ENCODE measurements around the gene BRMS1. TPM values are rescaled to one million over a fixed set of nuclear protein-coding genes. Genes with fewer than 3 reads are reported as not detected.

The BRMS1 gene
- total and polyA plus RNA-seq, 4 donors, result 12.0 to 24.0 (median 20.3) TPM

- Histone ChIP-seq H3K27ac (ENCODE audit: low read depth in 1 of 2, low read length in 2 of 2) (no peak overlapping the region), H3K9ac (ENCODE audit: low read depth in 1 of 2, low read length in 2 of 2) (no peak overlapping the region), H3K27me3 (ENCODE audit: control insufficient read depth in 4 of 4, insufficient read depth in 4 of 4, low read length in 3 of 4) (no peaks in the 10 kb centered on the region), H3K36me3 (ENCODE audit: control insufficient read depth in 4 of 4, insufficient read depth in 3 of 4, low read depth in 1 of 4, low read length in 3 of 4) (no peaks in the 10 kb centered on the region), H3K4me1 (ENCODE audit: control insufficient read depth in 4 of 4, insufficient read depth in 4 of 4, low read length in 3 of 4) (peaks cover 2 to 9% (median 4%) of the 10 kb centered on the region in 4 donors), H3K4me3 (ENCODE audit: low read depth in 1 of 3, low read length in 3 of 3) (no peak overlapping the region), H3K9me3 (ENCODE audit: control insufficient read depth in 4 of 4, low read length in 3 of 4) (no peaks in the 10 kb centered on the region)
- WGBS, result 10% methylated on average over 19 of the region's 19 CpGs
- peak; percentile 85 for DNase-seq (ENCODE audit: low spot score)
- TF ChIP-seq REST (IDR thresholded peaks at IDR 0.05) (no peak), JUND (IDR thresholded peaks at IDR 0.05) (no peak), RAD21 (IDR thresholded peaks at IDR 0.05) (peak; percentile 90 to 96), YY1 (IDR thresholded peaks at IDR 0.05) (peak; percentile 38), SP1 (IDR thresholded peaks at IDR 0.05) (peak; percentile 61), RXRA (IDR thresholded peaks at IDR 0.05) (peak in 1 of 2 donors; percentile 54), HNF4G (IDR thresholded peaks at IDR 0.05) (peak; percentile 11), CTCF (IDR thresholded peaks at IDR 0.05; ENCODE audit: low read depth, low read length, missing input control) (peak; percentile 90), NR2F2 (IDR thresholded peaks at IDR 0.05) (peak; percentile 33)
Observed at GRCh38 chr11:66328302-66329144, 16.4 kb downstream of the BRMS1 start.

GRCh38 chr11:66328031-66328301 is 16.9 kb downstream of the BRMS1 start:
- Histone ChIP-seq H3K9ac (ENCODE audit: low read depth in 1 of 2, low read length in 2 of 2) (no peak overlapping the region), H3K36me3 (ENCODE audit: control insufficient read depth in 4 of 4, insufficient read depth in 3 of 4, low read depth in 1 of 4, low read length in 3 of 4) (no peaks in the 10 kb centered on the region), H3K4me3 (ENCODE audit: low read depth in 1 of 3, low read length in 3 of 3) (no peak overlapping the region), H3K9me3 (ENCODE audit: control insufficient read depth in 4 of 4, low read length in 3 of 4) (no peaks in the 10 kb centered on the region), H3K27ac (ENCODE audit: low read depth in 1 of 2, low read length in 2 of 2) (no peak overlapping the region), H3K27me3 (ENCODE audit: control insufficient read depth in 4 of 4, insufficient read depth in 4 of 4, low read length in 3 of 4) (no peaks in the 10 kb centered on the region), H3K4me1 (ENCODE audit: control insufficient read depth in 4 of 4, insufficient read depth in 4 of 4, low read length in 3 of 4) (peaks cover 2 to 9% (median 4%) of the 10 kb centered on the region in 4 donors)
- DNase-seq (ENCODE audit: low spot score), result no peak
- 65% methylated on average over 3 of the region's 3 CpGs for WGBS
- TF ChIP-seq REST (IDR thresholded peaks at IDR 0.05), result no peak
- no peak for TF ChIP-seq CTCF (IDR thresholded peaks at IDR 0.05; ENCODE audit: low read depth, low read length, missing input control)
